22Rv1 (cell line): ENCODE measurements around the gene PTPRZ1.

Experiments
- H3K27ac ChIP-seq: fragments of 450-650 bp; 2 replicates; pipeline ENCODE4 v1.5.1; 2017
- CTCF ChIP-seq: fragments of 450-650 bp; IDR thresholded peaks from 2 replicates; pipeline ENCODE4 v1.5.1; 2017; ENCODE audit warnings: mild to moderate bottlenecking
- ZFX ChIP-seq: fragments of 450-650 bp; IDR thresholded peaks from 2 replicates; pipeline ENCODE4 v1.6.1; 2017; ENCODE audit warnings: antibody characterized with exemption, borderline replicate concordance

The PTPRZ1 gene

GRCh38 chr7:122103064-122103463 is 230.1 kb downstream of the PTPRZ1 start:
- TF ChIP-seq ZFX (no peak), CTCF (no peak)
- no peak overlapping the region for H3K27ac ChIP-seq
